ENCODE results near the gene MCF2L.

MCF2L gene

GRCh38 chr13:113114511-113115362 is 145.7 kb downstream of the MCF2L start:
- peaks cover 12% of the 10 kb centered on the region for H3K9me3 ChIP-seq (ENCODE audit: severe bottlenecking)
- H3K27me3 ChIP-seq (ENCODE audit: insufficient read depth, low read depth, severe bottlenecking) = no peaks in the 10 kb centered on the region
- no peak overlapping the region for H3K4me3 ChIP-seq (ENCODE audit: low read depth, low read length)
- TF ChIP-seq, protein P1, sequence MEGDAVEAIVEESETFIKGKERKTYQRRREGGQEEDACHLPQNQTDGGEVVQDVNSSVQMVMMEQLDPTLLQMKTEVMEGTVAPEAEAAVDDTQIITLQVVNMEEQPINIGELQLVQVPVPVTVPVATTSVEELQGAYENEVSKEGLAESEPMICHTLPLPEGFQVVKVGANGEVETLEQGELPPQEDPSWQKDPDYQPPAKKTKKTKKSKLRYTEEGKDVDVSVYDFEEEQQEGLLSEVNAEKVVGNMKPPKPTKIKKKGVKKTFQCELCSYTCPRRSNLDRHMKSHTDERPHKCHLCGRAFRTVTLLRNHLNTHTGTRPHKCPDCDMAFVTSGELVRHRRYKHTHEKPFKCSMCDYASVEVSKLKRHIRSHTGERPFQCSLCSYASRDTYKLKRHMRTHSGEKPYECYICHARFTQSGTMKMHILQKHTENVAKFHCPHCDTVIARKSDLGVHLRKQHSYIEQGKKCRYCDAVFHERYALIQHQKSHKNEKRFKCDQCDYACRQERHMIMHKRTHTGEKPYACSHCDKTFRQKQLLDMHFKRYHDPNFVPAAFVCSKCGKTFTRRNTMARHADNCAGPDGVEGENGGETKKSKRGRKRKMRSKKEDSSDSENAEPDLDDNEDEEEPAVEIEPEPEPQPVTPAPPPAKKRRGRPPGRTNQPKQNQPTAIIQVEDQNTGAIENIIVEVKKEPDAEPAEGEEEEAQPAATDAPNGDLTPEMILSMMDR (IDR thresholded peaks at IDR 0.05; ENCODE audit: low read depth, low read length) = no peak
- no peaks in the 10 kb centered on the region for H3K36me3 ChIP-seq
- peak; percentile 5 for DNase-seq
- no peak overlapping the region for H3K27ac ChIP-seq

DNA sequence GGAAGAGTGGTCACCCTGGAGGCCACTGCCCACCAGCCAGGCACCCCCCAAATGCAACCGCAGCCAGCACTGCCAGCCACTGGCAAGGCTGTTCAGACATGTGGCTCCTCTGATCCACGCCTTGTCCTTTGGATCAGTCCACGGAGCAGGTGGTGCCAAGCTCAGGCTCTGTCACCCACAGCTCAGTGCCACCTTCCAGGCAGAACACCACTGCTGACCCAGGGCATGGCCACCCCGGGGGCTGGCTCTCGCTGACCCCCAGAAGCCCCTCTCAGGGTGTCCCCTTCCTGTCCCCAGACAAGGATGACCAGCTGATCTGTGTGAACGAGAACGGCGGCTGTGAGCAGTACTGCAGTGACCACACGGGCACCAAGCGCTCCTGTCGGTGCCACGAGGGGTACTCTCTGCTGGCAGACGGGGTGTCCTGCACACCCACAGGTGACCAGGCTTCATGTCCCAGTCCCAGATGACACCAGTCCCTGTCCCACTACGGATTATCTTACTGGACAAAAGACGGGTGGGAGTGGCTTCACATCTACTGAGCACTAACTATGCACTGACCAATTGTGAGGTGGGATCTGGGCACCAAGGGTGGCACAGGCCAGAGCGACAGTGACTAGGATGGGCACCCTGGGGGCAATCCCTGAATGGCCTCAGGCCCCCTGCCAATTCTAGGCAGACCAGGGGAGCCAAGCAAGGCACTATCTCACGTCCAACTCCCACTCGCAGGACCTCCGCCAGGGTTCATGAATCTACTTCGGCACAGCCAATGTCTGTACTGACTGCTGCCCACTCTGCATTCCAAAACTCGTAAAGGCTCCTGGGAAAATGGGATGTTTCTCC is 146.6 kb downstream of the MCF2L start:
- Histone ChIP-seq H3K27ac (no peak overlapping the region), H3K9me3 (ENCODE audit: severe bottlenecking) (peaks cover 4% of the 10 kb centered on the region), H3K27me3 (ENCODE audit: insufficient read depth, low read depth, severe bottlenecking) (no peaks in the 10 kb centered on the region), H3K4me3 (ENCODE audit: low read depth, low read length) (no peak overlapping the region), H3K36me3 (no peaks in the 10 kb centered on the region)
- TF ChIP-seq, protein P1 (IDR thresholded peaks at IDR 0.05; ENCODE audit: low read depth, low read length) = no peak
- peak; percentile 8 for DNase-seq

GRCh38 chr13:113116206-113116800 is 147.3 kb downstream of the MCF2L start:
- H3K4me3 ChIP-seq (ENCODE audit: low read depth, low read length) = no peak overlapping the region
- H3K9me3 ChIP-seq (ENCODE audit: severe bottlenecking) = no peaks in the 10 kb centered on the region
- no peaks in the 10 kb centered on the region for H3K27me3 ChIP-seq (ENCODE audit: insufficient read depth, low read depth, severe bottlenecking)
- TF ChIP-seq, protein P1 (IDR thresholded peaks at IDR 0.05; ENCODE audit: low read depth, low read length) = no peak
- peak; percentile 7 for DNase-seq
- H3K27ac ChIP-seq = no peak overlapping the region
- H3K36me3 ChIP-seq = no peaks in the 10 kb centered on the region

- Histone ChIP-seq H3K36me3 (no peaks in the 10 kb centered on the region), H3K27ac (no peak overlapping the region), H3K4me3 (ENCODE audit: low read depth, low read length) (no peak overlapping the region), H3K9me3 (ENCODE audit: severe bottlenecking) (no peaks in the 10 kb centered on the region), H3K27me3 (ENCODE audit: insufficient read depth, low read depth, severe bottlenecking) (no peaks in the 10 kb centered on the region)
- DNase-seq = peak; percentile 6
- TF ChIP-seq, protein P1 (IDR thresholded peaks at IDR 0.05; ENCODE audit: low read depth, low read length) = no peak
Observed at GRCh38 chr13:113116871-113117271, 147.9 kb downstream of the MCF2L start.

GRCh38 chr13:113117335-113117872 is 148.4 kb downstream of the MCF2L start:
- Histone ChIP-seq H3K27me3 (ENCODE audit: insufficient read depth, low read depth, severe bottlenecking) (no peaks in the 10 kb centered on the region), H3K27ac (no peak overlapping the region), H3K4me3 (ENCODE audit: low read depth, low read length) (no peak overlapping the region), H3K9me3 (ENCODE audit: severe bottlenecking) (no peaks in the 10 kb centered on the region), H3K36me3 (no peaks in the 10 kb centered on the region)
- peak; percentile 8 for DNase-seq
- TF ChIP-seq, protein P1 (IDR thresholded peaks at IDR 0.05; ENCODE audit: low read depth, low read length) = no peak
